ENCODE data around the gene TFAP2A. TPM values are rescaled to one million over a fixed set of nuclear protein-coding genes. Genes with fewer than 3 reads are reported as not detected.

The TFAP2A gene
- total RNA-seq, 2 experiments from 2014 or later = not detected

- ChIA-PET POLR2A (interaction anchor here (0.6 to 1.3 kb wide), 3 partner anchors 29 to 255 kb away, joined by 3 to 4 read pairs (median 3); no protein-coding TSS in a partner anchor), CTCF (interaction anchor here (1.9 kb wide), 1 partner anchor 18 kb away, joined by 6 read pairs; no protein-coding TSS in a partner anchor)
- H3K27ac Mint-ChIP-seq = peak overlapping the region; percentile 52
- H3K36me3 Mint-ChIP-seq (ENCODE audit: low read depth) = peaks cover 19% of the 10 kb centered on the region
- TF ChIP-seq CTCF (IDR thresholded peaks at IDR 0.05) = no peak
- intact Hi-C loops (cut with micrococcal nuclease) = loop anchor here (10.0 kb wide), 1 partner anchor 473 kb away; the partner anchor contains the start of genes GCM2 and SYCP2L
- DNase-seq (no peak), ATAC-seq (peak; percentile 15)
- peaks cover 33% of the 10 kb centered on the region for H3K4me1 Mint-ChIP-seq (ENCODE audit: low read depth)
- H3K4me3 Mint-ChIP-seq = peak overlapping the region; percentile 81
- H3K27me3 Mint-ChIP-seq = peaks cover 85% of the 10 kb centered on the region
- peaks cover 11% of the 10 kb centered on the region for H3K9me3 Mint-ChIP-seq
Observed at GRCh38 chr6:10411131-10411970, 3.5 kb downstream of the TFAP2A start.

DNA sequence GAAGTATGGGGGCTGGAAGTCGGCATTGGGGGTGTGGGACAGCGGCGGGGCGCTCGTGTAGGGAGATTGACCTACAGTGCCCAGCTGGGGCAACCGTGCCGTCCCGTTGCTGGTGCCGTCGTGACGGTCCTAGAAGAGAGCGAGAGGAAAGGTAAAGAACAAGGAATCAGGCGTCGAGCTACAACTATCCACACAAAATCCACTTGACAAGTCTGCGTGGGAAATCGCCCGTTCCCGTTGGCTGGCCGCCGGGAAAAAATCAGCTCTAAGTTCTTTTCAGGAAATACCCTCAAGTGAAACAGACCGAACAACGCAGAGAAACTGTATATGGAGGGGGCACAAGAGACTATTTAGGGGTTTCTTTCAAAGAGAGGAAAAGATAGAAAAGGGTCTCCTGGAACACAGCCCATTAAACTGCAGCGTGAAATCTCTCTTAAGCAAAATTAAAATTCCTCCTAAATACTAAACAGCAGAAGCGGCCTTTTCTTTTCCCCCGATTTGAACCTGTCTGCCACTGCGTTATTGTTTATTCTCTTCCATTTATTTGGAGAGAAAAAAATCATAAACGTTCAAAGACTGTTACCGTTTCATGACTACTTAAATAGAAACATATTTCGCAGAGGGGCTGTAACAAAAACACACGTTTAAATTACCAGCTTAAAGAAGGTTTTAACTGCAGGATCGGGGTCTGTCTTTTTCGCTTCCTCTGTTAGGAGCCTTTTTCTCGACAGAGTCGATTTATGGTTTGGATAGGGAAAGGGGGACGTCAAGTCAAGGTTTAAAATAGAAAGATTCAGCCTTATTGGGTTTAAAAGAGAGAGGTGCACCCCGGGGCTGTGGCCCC lies 4.4 kb downstream of the TFAP2A start:
- peak overlapping the region; percentile 39 for H3K4me3 Mint-ChIP-seq
- no peak for TF ChIP-seq CTCF (IDR thresholded peaks at IDR 0.05)
- intact Hi-C loops (cut with micrococcal nuclease) = loop anchor here (10.0 kb wide), 1 partner anchor 474 kb away; the partner anchor contains the start of genes GCM2 and SYCP2L
- peaks cover 12% of the 10 kb centered on the region for H3K9me3 Mint-ChIP-seq
- ChIA-PET POLR2A (interaction anchor here (1.0 to 1.3 kb wide), 2 partner anchors 28 to 121 kb away, joined by 3 read pairs; no protein-coding TSS in a partner anchor), CTCF (no interaction called here)
- peaks cover 33% of the 10 kb centered on the region for H3K4me1 Mint-ChIP-seq (ENCODE audit: low read depth)
- no peak overlapping the region for H3K27ac Mint-ChIP-seq
- DNase-seq (no peak), ATAC-seq (no peak)
- H3K36me3 Mint-ChIP-seq (ENCODE audit: low read depth) = peaks cover 19% of the 10 kb centered on the region
- H3K27me3 Mint-ChIP-seq = peaks cover 80% of the 10 kb centered on the region

GRCh38 chr6:10409731-10410206 lies 5.1 kb downstream of the TFAP2A start:
- H3K4me1 Mint-ChIP-seq (ENCODE audit: low read depth) = peaks cover 29% of the 10 kb centered on the region
- ATAC-seq (no peak), DNase-seq (no peak)
- intact Hi-C loops (cut with micrococcal nuclease) = loop anchor here (10.0 kb wide), 1 partner anchor 475 kb away; the partner anchor contains the start of genes GCM2 and SYCP2L
- no peak overlapping the region for H3K4me3 Mint-ChIP-seq
- H3K9me3 Mint-ChIP-seq = peaks cover 15% of the 10 kb centered on the region
- ChIA-PET CTCF (no interaction called here), POLR2A (interaction anchor here (0.6 kb wide), 1 partner anchor 467 kb away, joined by 3 read pairs; no protein-coding TSS in a partner anchor)
- no peak overlapping the region for H3K27ac Mint-ChIP-seq
- TF ChIP-seq CTCF (IDR thresholded peaks at IDR 0.05) = no peak
- peaks cover 73% of the 10 kb centered on the region for H3K27me3 Mint-ChIP-seq
- H3K36me3 Mint-ChIP-seq (ENCODE audit: low read depth) = peaks cover 16% of the 10 kb centered on the region

DNA sequence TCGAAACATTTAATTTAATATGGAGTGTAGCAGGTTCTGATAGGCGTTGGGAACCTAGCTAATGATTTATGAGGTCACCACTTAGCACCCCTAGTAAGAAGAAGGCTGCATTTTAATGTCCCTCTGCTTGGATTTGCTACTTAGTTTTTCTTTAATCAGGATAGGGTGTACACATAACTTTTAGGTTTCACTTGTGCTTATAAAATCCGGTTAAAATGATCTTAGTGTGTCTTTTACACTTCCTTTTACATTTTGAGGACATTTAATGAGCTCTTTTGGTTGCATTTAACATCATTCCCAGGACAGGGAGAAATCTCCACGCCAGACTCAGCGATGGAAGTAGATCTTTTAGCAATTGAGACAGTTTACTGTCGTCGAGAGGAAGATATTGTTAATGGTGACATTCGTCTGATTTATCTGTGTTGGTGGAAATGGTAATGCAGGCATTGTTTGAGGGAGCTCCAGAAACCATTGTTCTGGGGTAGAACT lies 5.6 kb downstream of the TFAP2A start:
- CTCF ChIA-PET = no interaction called here
- no peak overlapping the region for H3K4me3 Mint-ChIP-seq
- ATAC-seq = no peak

More for the DNA sequence above, 5.6 kb downstream of the TFAP2A start:
- H3K4me1 Mint-ChIP-seq (ENCODE audit: low read depth) = peaks cover 30% of the 10 kb centered on the region
- no peak overlapping the region for H3K27ac Mint-ChIP-seq
- intact Hi-C loops (cut with micrococcal nuclease) = no loop called here
- POLR2A ChIA-PET = interaction anchor here (0.6 kb wide), 1 partner anchor 468 kb away, joined by 3 read pairs; no protein-coding TSS in a partner anchor
- peaks cover 16% of the 10 kb centered on the region for H3K9me3 Mint-ChIP-seq
- peaks cover 68% of the 10 kb centered on the region for H3K27me3 Mint-ChIP-seq
- H3K36me3 Mint-ChIP-seq (ENCODE audit: low read depth) = peaks cover 18% of the 10 kb centered on the region
- no peak for DNase-seq
- no peak for TF ChIP-seq CTCF (IDR thresholded peaks at IDR 0.05)
